H1 (cell line): ENCODE measurements around the gene ANKRD6. TPM values are rescaled to one million over a fixed set of nuclear protein-coding genes. Genes with fewer than 3 reads are reported as not detected.

Source experiments
- CTCF ChIA-PET: fragments of 300-600 bp; sonication (Branson Sonifier 250); formaldehyde crosslinking; loops from one replicate; lab custom pipeline; 2021; ENCODE audit not compliant: partially characterized antibody; lab: Charles Lee
- POLR2A ChIA-PET: fragments of 300-600 bp; sonication (Branson Sonifier 250); formaldehyde crosslinking; loops from one replicate; lab custom pipeline; 2021; ENCODE audit warnings: inconsistent platforms; ENCODE audit not compliant: partially characterized antibody; lab: Charles Lee
- DNase-seq, 2 experiments: peaks; one replicate each; pipeline versions ENCODE4 v3.0.0 to v3.0.0-alpha.2; 2010 to 2022; ENCODE audit warnings: low spot score in 2 of 2, low read depth in 1 of 2, mixed read lengths in 1 of 2
- FAIRE-seq: peaks from 2 replicates; lab custom pipeline; 2011; peaks lifted over from hg19 to GRCh38; lab: Jason Lieb, UNC
- H2AFZ ChIP-seq: 2 replicates; pipeline ENCODE4 v1.8.1; 2012; ENCODE audit warnings: low read length, inconsistent platforms
- H2AK5ac ChIP-seq: 2 replicates; pipeline ENCODE4 v1.6.1; 2013; ENCODE audit warnings: low read depth, low read length
- H2BK120ac ChIP-seq: replicated peaks from 2 replicates; pipeline ENCODE3; 2013; ENCODE audit warnings: low read depth, low read length, inconsistent platforms
- H2BK12ac ChIP-seq: 2 replicates; pipeline ENCODE4 v1.6.1; 2013; ENCODE audit warnings: low read depth, low read length
- H2BK15ac ChIP-seq: 2 replicates; pipeline ENCODE4 v1.6.1; 2013; ENCODE audit warnings: low read length
- H2BK20ac ChIP-seq: 2 replicates; pipeline ENCODE4 v1.6.1; 2013; ENCODE audit warnings: low read length
- H2BK5ac ChIP-seq: 2 replicates; pipeline ENCODE4 v1.6.1; 2013; ENCODE audit warnings: low read depth, low read length
- H3K14ac ChIP-seq: 2 replicates; pipeline ENCODE4 v1.6.1; 2013; ENCODE audit warnings: inconsistent platforms; ENCODE audit not compliant: insufficient read length
- H3K18ac ChIP-seq: 2 replicates; pipeline ENCODE4 v1.6.1; 2013; ENCODE audit warnings: low read length; ENCODE audit errors: extremely low read depth
- H3K23ac ChIP-seq: 2 replicates; pipeline ENCODE4 v1.6.1; 2013; ENCODE audit warnings: inconsistent platforms; ENCODE audit not compliant: insufficient read length
- H3K23me2 ChIP-seq: 2 replicates; pipeline ENCODE4 v1.6.1; 2013; ENCODE audit warnings: low read depth, low read length
- H3K27ac ChIP-seq: 2 replicates; pipeline ENCODE4 v1.6.1; 2011; ENCODE audit warnings: low read depth, low read length, inconsistent platforms
- H3K27me3 ChIP-seq, 4 experiments: replicated peaks in 1 of 4; 1 replicate in 1 of 4; 2 replicates in 3 of 4; pipeline versions ENCODE4 v1.6.1 to v1.8.1; 2011 to 2013; ENCODE audit warnings: low read length in 3 of 4, mild to moderate bottlenecking in 3 of 4, inconsistent platforms in 2 of 4, mixed read lengths in 2 of 4, moderate library complexity in 1 of 4; ENCODE audit not compliant: control insufficient read depth in 3 of 4, insufficient read depth in 3 of 4; ENCODE audit errors: extremely low read depth in 1 of 4
- H3K36me3 ChIP-seq, 4 experiments: 2 replicates each; pipeline versions ENCODE4 v1.6.1 to v1.8.1; 2011 to 2013; ENCODE audit warnings: mild to moderate bottlenecking in 4 of 4, low read length in 3 of 4, moderate library complexity in 2 of 4, control low read depth in 1 of 4, inconsistent platforms in 1 of 4; ENCODE audit not compliant: insufficient read depth in 4 of 4, control insufficient read depth in 2 of 4
- H3K4ac ChIP-seq: replicated peaks from 2 replicates; pipeline ENCODE3; 2013; ENCODE audit warnings: low read length, low read depth, mixed read lengths, inconsistent platforms; ENCODE audit not compliant: insufficient read length
- H3K4me1 ChIP-seq, 4 experiments: replicated peaks in 1 of 4; 1 replicate in 1 of 4; 2 replicates in 3 of 4; pipeline versions ENCODE4 v1.6.1 to v1.8.1; 2011 to 2013; ENCODE audit warnings: low read length in 3 of 4, inconsistent platforms in 2 of 4, mixed read lengths in 1 of 4; ENCODE audit not compliant: insufficient read depth in 4 of 4, control insufficient read depth in 3 of 4
- H3K4me2 ChIP-seq, 2 experiments: 2 replicates each; pipeline versions ENCODE4 v1.6.1 to v1.8.1; 2011 to 2013; ENCODE audit warnings: low read depth in 2 of 2, low read length in 2 of 2, control low read depth in 1 of 2, inconsistent platforms in 1 of 2, mild to moderate bottlenecking in 1 of 2; ENCODE audit not compliant: insufficient read depth in 1 of 2
- H3K4me3 ChIP-seq, 4 experiments: fragments of 200-600, 300-600 bp in 1 of 4; sonication (generic), shearing (Covaris generic), sonication (Bioruptor Twin) in 1 of 4; 2 replicates each; pipeline versions ENCODE4 v1.5.1 to v1.8.1; 2011 to 2016; ENCODE audit warnings: low read length in 4 of 4, low read depth in 3 of 4, control low read depth in 2 of 4, inconsistent platforms in 2 of 4, mild to moderate bottlenecking in 2 of 4, mixed read lengths in 1 of 4, moderate library complexity in 1 of 4; ENCODE audit not compliant: insufficient read depth in 2 of 4; ENCODE audit errors: extremely low read depth in 1 of 4
- H3K56ac ChIP-seq: replicated peaks from 2 replicates; pipeline ENCODE3; 2013; ENCODE audit warnings: low read depth, mild to moderate bottlenecking, mixed read lengths, low read length, inconsistent platforms; ENCODE audit not compliant: insufficient read length
- H3K79me1 ChIP-seq: 2 replicates; pipeline ENCODE4 v1.6.1; 2013; ENCODE audit warnings: low read depth, low read length, control low read depth
- H3K79me2 ChIP-seq, 2 experiments: 2 replicates each; pipeline versions ENCODE4 v1.6.1 to v1.8.1; 2012 to 2013; ENCODE audit warnings: low read length in 2 of 2, mild to moderate bottlenecking in 2 of 2, inconsistent platforms in 1 of 2; ENCODE audit not compliant: insufficient read depth in 2 of 2, control insufficient read depth in 1 of 2
- H3K9ac ChIP-seq, 4 experiments: replicated peaks in 1 of 4; 1 replicate in 1 of 4; 2 replicates in 3 of 4; pipeline versions ENCODE4 v1.6.1 to v1.8.1; 2011 to 2013; ENCODE audit warnings: low read depth in 3 of 4, low read length in 3 of 4, control low read depth in 2 of 4, mild to moderate bottlenecking in 2 of 4, moderate library complexity in 2 of 4, inconsistent platforms in 1 of 4; ENCODE audit errors: extremely low read depth in 1 of 4
- H3K9me3 ChIP-seq, 2 experiments: 2 replicates each; pipeline versions ENCODE4 v1.6.1 to v1.8.1; 2012 to 2013; ENCODE audit warnings: mild to moderate bottlenecking in 2 of 2, moderate library complexity in 2 of 2, control low read depth in 1 of 2, inconsistent platforms in 1 of 2, low read depth in 1 of 2, low read length in 1 of 2, mixed read lengths in 1 of 2; ENCODE audit not compliant: insufficient read depth in 2 of 2
- H4K20me1 ChIP-seq, 2 experiments: replicated peaks in 1 of 2; 2 replicates each; pipeline versions ENCODE3 to v1.8.1; 2011 to 2013; ENCODE audit warnings: inconsistent platforms in 2 of 2, low read length in 2 of 2, mild to moderate bottlenecking in 1 of 2; ENCODE audit not compliant: insufficient read depth in 2 of 2, control insufficient read depth in 1 of 2
- H4K5ac ChIP-seq: 2 replicates; pipeline ENCODE4 v1.6.1; 2013; ENCODE audit warnings: low read length, low read depth, mixed read lengths, inconsistent platforms; ENCODE audit not compliant: insufficient read length
- H4K8ac ChIP-seq: 2 replicates; pipeline ENCODE4 v1.8.0; 2013; ENCODE audit warnings: mild to moderate bottlenecking, moderate library complexity, low read length, inconsistent platforms; ENCODE audit not compliant: insufficient read depth; ENCODE audit errors: extremely low read depth
- H4K91ac ChIP-seq: replicated peaks from 2 replicates; pipeline ENCODE3; 2013; ENCODE audit warnings: low read length, mixed read lengths, inconsistent platforms; ENCODE audit not compliant: insufficient read length
- BCL11A ChIP-seq, 2 experiments: IDR thresholded peaks; one replicate each; pipeline ENCODE4 v1.6.1; 2011; ENCODE audit warnings: low read depth in 2 of 2, low read length in 2 of 2, mild to moderate bottlenecking in 2 of 2
- HDAC2 ChIP-seq, 2 experiments: fragments of 300-600 bp in 1 of 2; sonication (generic) in 1 of 2; IDR thresholded peaks; 2 replicates each; pipeline ENCODE4 v1.6.1; 2011 to 2012; ENCODE audit warnings: low read depth in 2 of 2, low read length in 2 of 2, mild to moderate bottlenecking in 2 of 2, moderate library complexity in 2 of 2, borderline replicate concordance in 1 of 2, inconsistent platforms in 1 of 2
- PHF8 ChIP-seq: fragments of 200-600 bp; sonication (generic); conservative IDR thresholded peaks from 2 replicates; pipeline ENCODE4 v1.7.1; 2012; ENCODE audit warnings: low read depth, mild to moderate bottlenecking, inconsistent platforms, low read length, moderate library complexity
- SIRT6 ChIP-seq: IDR thresholded peaks from one replicate; pipeline ENCODE4 v1.7.1; 2012; ENCODE audit warnings: low read length, inconsistent platforms
- SUZ12 ChIP-seq: fragments of 200-600 bp; sonication (generic); IDR thresholded peaks from 2 replicates; pipeline ENCODE4 v1.6.1; 2012; ENCODE audit warnings: mild to moderate bottlenecking, inconsistent platforms, low read length, moderate library complexity, mixed read lengths
- TCF12 ChIP-seq: IDR thresholded peaks from 2 replicates; pipeline ENCODE4 v1.6.1; 2011; ENCODE audit warnings: low read depth, mild to moderate bottlenecking, low read length
- WGBS, 2 experiments: shearing (Covaris generic) in 1 of 2; methylation state at CpG; one replicate each; pipeline versions ENCODE4 v1.1.6 to v1.1.7; 2013 to 2015; ENCODE audit warnings: low lambda C conversion rate in 2 of 2, mixed read lengths in 2 of 2, inconsistent platforms in 1 of 2, low coverage in 1 of 2, missing lambda C conversion rate in 1 of 2; ENCODE audit not compliant: insufficient replicate concordance in 2 of 2, insufficient coverage in 1 of 2, insufficient read length in 1 of 2; ENCODE audit errors: extremely low coverage in 1 of 2, missing lambda C conversion rate in 1 of 2; 5-methylcytosine and 5-hydroxymethylcytosine counted together
- polyA plus RNA-seq, 7 experiments: library from polyadenylated mRNA; depleted of rRNA in 3 of 7; stranded (reverse) in 5 of 7; unstranded in 2 of 7; fragments of >200 nt in 5 of 7; fragments of 200-250 nt in 2 of 7; gene quantifications; 1 replicate in 5 of 7; 2 replicates in 1 of 7; 4 replicates in 1 of 7; pipeline versions ENCODE4 v1.2.1 to v1.2.3, GENCODE V29; 2011 to 2013; ENCODE audit warnings: missing spikeins in 2 of 7, mixed read lengths in 2 of 7
- total RNA-seq: library from RNA; stranded (reverse); fragmentation: NEBNext Ultra II Directional; extraction: Animal tissue kit (Norgen Biotek cat#: 25700); gene quantifications from 2 replicates; pipeline ENCODE4 v1.2.1, GENCODE V29; 2021
- TF ChIP-seq, protein P1 (sequence below): IDR thresholded peaks from 2 replicates; pipeline ENCODE4 v1.6.1; 2011; ENCODE audit warnings: low read length, improper control_type of control experiment

The ANKRD6 gene
- total and polyA plus RNA-seq, 2 of the 8 experiments (the other 6 are each of a cell fraction or from before 2014, with no cell fraction given): 5.9 to 12.8 TPM

DNA sequence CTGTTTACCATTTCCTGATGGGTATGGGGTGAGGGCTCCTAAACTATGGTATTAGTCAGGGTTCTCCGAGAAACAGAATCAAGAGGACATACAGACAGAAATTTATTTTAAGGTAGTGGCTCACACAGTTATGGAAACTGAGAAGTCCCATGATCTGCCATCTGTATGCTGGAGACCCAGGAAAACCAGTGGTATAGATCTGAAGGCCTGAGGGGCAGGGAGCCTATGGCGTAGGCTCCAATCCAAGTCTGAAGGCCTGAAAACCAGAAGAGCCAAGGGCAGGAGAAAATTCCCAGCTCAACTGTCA is 93.6 kb downstream of the ANKRD6 start:
- no peak overlapping the region for H3K18ac ChIP-seq
- H4K91ac ChIP-seq: no peak overlapping the region
- H3K79me1 ChIP-seq: no peaks in the 10 kb centered on the region
- no peak overlapping the region for H3K9ac ChIP-seq
- no peak overlapping the region for H2BK12ac ChIP-seq
- H3K9me3 ChIP-seq: no peaks in the 10 kb centered on the region
- no peak overlapping the region for H2BK15ac ChIP-seq
- no peak overlapping the region for H2AFZ ChIP-seq
- no peaks in the 10 kb centered on the region for H3K36me3 ChIP-seq
- no peak overlapping the region for H3K4me2 ChIP-seq
- H3K27me3 ChIP-seq: no peaks in the 10 kb centered on the region; a peak in 2 of 7 replicates
- H3K23ac ChIP-seq: no peak overlapping the region
- no peak for FAIRE-seq
- no peak for DNase-seq
- H4K5ac ChIP-seq: no peak overlapping the region
- ChIA-PET POLR2A (no interaction called here), CTCF (interaction anchor here (0.6 to 1.2 kb wide), 4 partner anchors 9 to 958 kb away, joined by 3 to 7 read pairs (median 4); no protein-coding TSS in a partner anchor)
- no peak overlapping the region for H2BK20ac ChIP-seq
- H4K8ac ChIP-seq: no peak overlapping the region
- TF ChIP-seq HDAC2 (IDR thresholded peaks at IDR 0.05; ENCODE audit: borderline replicate concordance in 1 of 2, low read depth in 2 of 2, low read length in 2 of 2): no peak
- TF ChIP-seq PHF8: no peak
- TF ChIP-seq, protein P1, sequence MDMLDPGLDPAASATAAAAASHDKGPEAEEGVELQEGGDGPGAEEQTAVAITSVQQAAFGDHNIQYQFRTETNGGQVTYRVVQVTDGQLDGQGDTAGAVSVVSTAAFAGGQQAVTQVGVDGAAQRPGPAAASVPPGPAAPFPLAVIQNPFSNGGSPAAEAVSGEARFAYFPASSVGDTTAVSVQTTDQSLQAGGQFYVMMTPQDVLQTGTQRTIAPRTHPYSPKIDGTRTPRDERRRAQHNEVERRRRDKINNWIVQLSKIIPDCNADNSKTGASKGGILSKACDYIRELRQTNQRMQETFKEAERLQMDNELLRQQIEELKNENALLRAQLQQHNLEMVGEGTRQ: no peak
- no peak for TF ChIP-seq TCF12
- TF ChIP-seq SUZ12: no peak
- no peak for TF ChIP-seq BCL11A (IDR thresholded peaks at IDR 0.05; ENCODE audit: low read depth in 2 of 2, low read length in 2 of 2)
- TF ChIP-seq SIRT6: no peak
- H2AK5ac ChIP-seq: no peak overlapping the region
- no peak overlapping the region for H2BK120ac ChIP-seq
- no peaks in the 10 kb centered on the region for H3K79me2 ChIP-seq
- H3K14ac ChIP-seq: no peak overlapping the region
- no peaks in the 10 kb centered on the region for H4K20me1 ChIP-seq
- no peaks in the 10 kb centered on the region for H3K23me2 ChIP-seq
- no peak overlapping the region for H3K56ac ChIP-seq
- no peak overlapping the region for H3K27ac ChIP-seq
- H2BK5ac ChIP-seq: no peak overlapping the region
- no peak overlapping the region for H3K4ac ChIP-seq
- H3K4me1 ChIP-seq: no peaks in the 10 kb centered on the region
- WGBS, 2 experiments: 89% methylated on average over 2 of the region's 2 CpGs; no CpG with 5 or more reads in 1 of the 2 experiments
- no peak overlapping the region for H3K4me3 ChIP-seq
